HEK293T (cell line): ENCODE data around the gene PPP1R12B.

Experiments used
- CTCF ChIA-PET: fragments of 350-600 bp; formaldehyde crosslinking; extraction: SDS; loops from one replicate; lab custom pipeline; 2021; ENCODE audit warnings: antibody characterized with exemption, inconsistent platforms; lab: Yijun Ruan, JAX
- POLR2A ChIA-PET: fragments of 350-600 bp; formaldehyde crosslinking; extraction: SDS; loops from one replicate; lab custom pipeline; 2020; ENCODE audit warnings: antibody characterized with exemption, inconsistent platforms; lab: Yijun Ruan, JAX
- DNase-seq: peaks from one replicate; pipeline ENCODE4 v3.0.0; 2012; ENCODE audit warnings: mixed read lengths; ENCODE audit errors: extremely low spot score
- ARNT ChIP-seq: fragments of 450-650 bp; IDR thresholded peaks from 2 replicates; pipeline ENCODE4 v1.6.1; 2017; ENCODE audit warnings: mild to moderate bottlenecking
- BHLHE40 ChIP-seq: fragments of 450-650 bp; IDR thresholded peaks from 2 replicates; pipeline ENCODE4 v1.6.1; 2016; ENCODE audit warnings: mild to moderate bottlenecking, moderate library complexity, borderline replicate concordance
- CTBP1 ChIP-seq: fragments of 450-650 bp; IDR thresholded peaks from 2 replicates; pipeline ENCODE4 v1.6.1; 2016; ENCODE audit warnings: borderline replicate concordance
- ELF4 ChIP-seq: fragments of 450-650 bp; IDR thresholded peaks from 2 replicates; pipeline ENCODE4 v1.6.1; 2017; ENCODE audit warnings: antibody characterized with exemption
- FOXA1 ChIP-seq: fragments of 450-650 bp; IDR thresholded peaks from 2 replicates; pipeline ENCODE4 v1.6.1; 2016; ENCODE audit warnings: mild to moderate bottlenecking
- FOXK2 ChIP-seq: fragments of 450-650 bp; IDR thresholded peaks from 2 replicates; pipeline ENCODE4 v1.6.1; 2016; ENCODE audit warnings: mild to moderate bottlenecking
- FOXM1 ChIP-seq: fragments of 450-650 bp; IDR thresholded peaks from 2 replicates; pipeline ENCODE4 v1.6.1; 2017; ENCODE audit warnings: mild to moderate bottlenecking, borderline replicate concordance
- HDGF ChIP-seq: fragments of 450-650 bp; IDR thresholded peaks from 2 replicates; pipeline ENCODE4 v1.6.1; 2017; ENCODE audit warnings: antibody characterized with exemption, borderline replicate concordance
- L3MBTL2 ChIP-seq: fragments of 450-650 bp; conservative IDR thresholded peaks from 2 replicates; pipeline ENCODE4 v1.6.1; 2016; ENCODE audit warnings: mild to moderate bottlenecking
- LEF1 ChIP-seq: fragments of 450-650 bp; IDR thresholded peaks from 2 replicates; pipeline ENCODE4 v1.6.1; 2017; ENCODE audit warnings: mild to moderate bottlenecking, borderline replicate concordance
- NFRKB ChIP-seq: fragments of 450-650 bp; IDR thresholded peaks from 2 replicates; pipeline ENCODE4 v1.6.1; 2016; ENCODE audit warnings: mild to moderate bottlenecking, moderate library complexity
- SP1 ChIP-seq: fragments of 450-650 bp; IDR thresholded peaks from 2 replicates; pipeline ENCODE4 v1.6.1; 2017
- SUZ12 ChIP-seq: fragments of 450-650 bp; IDR thresholded peaks from 2 replicates; pipeline ENCODE4 v1.6.1; 2016; ENCODE audit warnings: mild to moderate bottlenecking
- TARDBP ChIP-seq: fragments of 450-650 bp; IDR thresholded peaks from 2 replicates; pipeline ENCODE4 v1.6.1; 2016
- ZNF384 ChIP-seq: fragments of 450-650 bp; IDR thresholded peaks from 2 replicates; pipeline ENCODE4 v1.6.1; 2016
- TF ChIP-seq, protein P1 (sequence below): fragments of 450-650 bp; IDR thresholded peaks from 2 replicates; pipeline ENCODE4 v1.6.1; 2016

The PPP1R12B gene

DNA sequence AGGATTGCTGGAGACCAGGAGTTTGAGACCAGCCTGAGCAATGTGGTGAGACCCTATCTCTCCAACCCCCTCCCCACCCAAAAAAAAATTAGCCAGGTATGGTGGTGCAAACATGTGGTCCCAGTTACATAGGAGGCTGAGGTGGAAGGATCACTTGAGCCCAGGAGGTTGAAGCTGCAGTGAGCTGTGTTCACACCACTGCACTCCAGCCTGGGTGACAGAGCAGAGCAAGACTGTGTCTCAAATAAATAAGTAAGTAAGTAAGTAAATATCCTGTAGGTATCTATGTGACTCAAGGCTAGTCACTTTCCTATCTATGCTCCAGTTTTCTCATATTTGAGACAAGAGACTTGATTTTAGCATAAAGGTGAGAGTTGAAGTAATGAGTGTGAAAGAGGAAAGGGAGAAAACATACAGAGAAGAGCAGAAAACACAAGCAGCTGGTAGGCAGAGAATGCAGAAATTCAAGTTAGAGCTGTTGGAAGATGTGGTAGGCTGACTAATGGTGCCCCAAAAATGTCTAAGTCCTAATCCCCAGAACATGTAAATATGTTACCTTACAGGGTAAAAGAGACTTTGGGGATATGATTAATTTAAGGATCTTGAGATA, 7.5 kb downstream of the PPP1R12B start:
- ChIA-PET POLR2A (no interaction called here), CTCF (interaction anchor here (1.6 kb wide), 1 partner anchor 10 kb away, joined by 7 read pairs; no protein-coding TSS in a partner anchor)
- DNase-seq, result no peak
- no peak for TF ChIP-seq FOXK2
- no peak for TF ChIP-seq L3MBTL2
- TF ChIP-seq LEF1, result no peak
- TF ChIP-seq SUZ12, result no peak
- no peak for TF ChIP-seq FOXM1
- no peak for TF ChIP-seq HDGF
- TF ChIP-seq ELF4, result no peak
- TF ChIP-seq CTBP1, result no peak
- TF ChIP-seq NFRKB, result no peak
- no peak for TF ChIP-seq SP1
- no peak for TF ChIP-seq ZNF384
- TF ChIP-seq FOXA1, result no peak
- TF ChIP-seq, protein P1, sequence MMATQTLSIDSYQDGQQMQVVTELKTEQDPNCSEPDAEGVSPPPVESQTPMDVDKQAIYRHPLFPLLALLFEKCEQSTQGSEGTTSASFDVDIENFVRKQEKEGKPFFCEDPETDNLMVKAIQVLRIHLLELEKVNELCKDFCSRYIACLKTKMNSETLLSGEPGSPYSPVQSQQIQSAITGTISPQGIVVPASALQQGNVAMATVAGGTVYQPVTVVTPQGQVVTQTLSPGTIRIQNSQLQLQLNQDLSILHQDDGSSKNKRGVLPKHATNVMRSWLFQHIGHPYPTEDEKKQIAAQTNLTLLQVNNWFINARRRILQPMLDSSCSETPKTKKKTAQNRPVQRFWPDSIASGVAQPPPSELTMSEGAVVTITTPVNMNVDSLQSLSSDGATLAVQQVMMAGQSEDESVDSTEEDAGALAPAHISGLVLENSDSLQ, result no peak

DNA sequence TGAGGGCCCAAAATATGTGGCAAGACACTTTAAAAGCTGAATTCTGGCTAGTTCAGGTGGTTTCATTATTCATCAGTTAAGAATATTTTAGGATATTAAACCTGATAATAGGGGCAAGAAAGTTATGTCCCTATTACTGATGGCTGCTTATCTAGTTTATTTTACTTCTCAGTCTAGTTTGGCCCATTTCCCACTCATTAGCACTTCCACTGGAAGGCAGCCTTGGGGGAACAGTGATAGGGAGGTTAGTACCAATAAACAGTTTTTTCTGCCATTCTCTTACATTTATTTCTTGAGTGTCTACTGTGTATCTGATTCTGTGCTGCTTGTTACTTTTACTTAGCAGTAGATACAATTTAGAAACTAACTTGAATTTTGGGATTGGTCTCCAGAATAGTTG, 9.0 kb downstream of the PPP1R12B start:
- DNase-seq, result no peak
- POLR2A ChIA-PET, result no interaction called here
- TF ChIP-seq TARDBP (no peak), HDGF (no peak), FOXM1 (no peak), ARNT (no peak), FOXK2 (no peak), SP1 (no peak), ZNF384 (no peak), FOXA1 (no peak), ELF4 (no peak), SUZ12 (no peak), CTBP1 (no peak), NFRKB (no peak), L3MBTL2 (no peak)
- TF ChIP-seq, protein P1, result no peak
- CTCF ChIA-PET, result no interaction called here

DNA sequence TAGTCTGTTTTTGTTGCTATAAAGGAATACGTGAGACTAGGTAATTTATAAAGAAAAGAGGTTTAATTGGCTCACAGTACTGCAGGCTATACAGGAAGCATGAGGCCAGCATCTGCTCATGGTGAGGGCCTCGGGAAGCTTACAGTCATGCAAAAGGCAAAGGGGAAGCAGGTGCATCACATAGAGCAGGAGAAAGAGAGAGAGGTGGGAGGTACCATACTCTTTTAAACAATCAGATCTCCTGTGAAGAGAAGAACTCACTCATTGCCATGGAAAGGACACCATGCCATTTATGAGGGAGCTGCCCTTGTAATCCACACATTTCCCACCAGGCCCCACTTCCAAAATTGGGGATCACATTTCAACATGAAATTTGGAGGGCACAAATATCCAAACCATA, 12.7 kb downstream of the PPP1R12B start:
- no peak for DNase-seq
- TF ChIP-seq ARNT (no peak), CTBP1 (no peak), TARDBP (no peak), FOXK2 (no peak), NFRKB (no peak), ZNF384 (no peak), FOXM1 (no peak), SUZ12 (no peak), HDGF (no peak)
- TF ChIP-seq, protein P1, result no peak
- ChIA-PET CTCF (no interaction called here), POLR2A (no interaction called here)

DNA sequence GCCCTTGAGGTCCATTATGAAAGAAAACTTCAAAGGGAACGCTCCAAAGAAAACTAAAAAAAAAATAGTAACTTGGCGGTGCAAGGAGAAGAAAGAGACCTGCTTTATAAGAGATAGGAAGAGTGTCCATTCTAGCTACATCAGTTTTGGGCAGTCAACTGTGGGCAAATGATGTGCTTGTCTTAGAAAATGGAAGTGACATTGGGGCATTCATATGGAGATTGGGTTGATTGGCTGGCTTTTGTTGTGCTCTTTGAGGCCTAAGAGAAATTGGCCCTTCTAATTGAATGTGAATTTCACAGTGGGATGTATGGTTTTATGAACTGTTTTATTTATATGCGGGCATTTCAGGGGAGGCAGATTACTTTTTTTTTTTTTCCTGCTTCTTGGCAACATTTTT, 13.2 kb downstream of the PPP1R12B start:
- TF ChIP-seq ZNF384, result no peak; the same call in 1 of the 2 replicates
- no peak for TF ChIP-seq HDGF
- CTCF ChIA-PET, result no interaction called here
- POLR2A ChIA-PET, result interaction anchor here (0.6 kb wide), 1 partner anchor 20 kb away, joined by 3 read pairs; the partner anchor contains the start of gene UBE2T

DNA sequence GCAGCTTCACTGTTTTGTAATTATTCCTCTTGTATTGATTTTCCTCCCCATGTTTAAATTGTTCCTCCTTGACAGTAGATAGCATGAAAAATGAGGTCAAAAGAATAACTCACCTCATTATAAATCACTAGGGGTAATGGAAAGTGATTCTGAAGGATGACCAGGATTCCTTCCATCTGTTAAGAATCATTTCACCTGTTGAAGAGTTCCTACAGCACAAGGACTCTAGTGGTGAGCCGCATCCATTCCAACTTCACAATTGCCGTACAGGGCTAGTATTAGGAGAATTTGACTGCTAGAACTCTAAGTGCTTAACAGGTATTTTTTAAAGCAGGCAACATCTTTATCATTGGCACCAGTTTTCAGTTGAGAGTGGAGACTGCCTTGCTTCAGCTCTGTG, 13.7 kb downstream of the PPP1R12B start:
- no peak for TF ChIP-seq ELF4
- TF ChIP-seq LEF1, result no peak
- no peak for TF ChIP-seq SUZ12
- no peak for TF ChIP-seq HDGF
- no peak for TF ChIP-seq CTBP1
- TF ChIP-seq, protein P1, result no peak
- TF ChIP-seq SP1, result no peak
- no peak for TF ChIP-seq ARNT
- no peak for TF ChIP-seq BHLHE40
- no peak for TF ChIP-seq TARDBP
- TF ChIP-seq NFRKB, result no peak
- TF ChIP-seq FOXM1, result no peak
- no peak for TF ChIP-seq FOXA1
- POLR2A ChIA-PET, result interaction anchor here (0.6 kb wide), 1 partner anchor 20 kb away, joined by 3 read pairs; the partner anchor contains the start of gene UBE2T
- no peak for DNase-seq
- CTCF ChIA-PET, result no interaction called here

More for the DNA sequence above, 13.2 kb downstream of the PPP1R12B start:
- DNase-seq, result no peak
